Uterus (tissue), 4 donors: ENCODE data around the gene LIF. TPM values are rescaled to one million over a fixed set of nuclear protein-coding genes. Genes with fewer than 3 reads are reported as not detected.

Source experiments
- DNase-seq, 2 donors: peaks; one replicate each; pipeline ENCODE4 v3.0.0-alpha.2; 2019 to 2020
- H3K27ac ChIP-seq, 2 donors: fragments of 200-600 bp; sonication (generic); 1 replicate in 1 of 2; 2 replicates in 1 of 2; pipeline ENCODE4 v1.5.1; 2016 to 2018
- H3K27me3 ChIP-seq, 2 donors: fragments of 200-600 bp; sonication (generic); one replicate each; pipeline ENCODE4 v1.5.1; 2018 to 2019; ENCODE audit warnings: control low read depth in 1 of 2
- H3K36me3 ChIP-seq, 2 donors: fragments of 200-600 bp; sonication (generic); one replicate each; pipeline ENCODE4 v1.5.1; 2019; ENCODE audit warnings: control low read depth in 1 of 2
- H3K4me1 ChIP-seq, 2 donors: fragments of 200-600 bp; sonication (generic); one replicate each; pipeline ENCODE4 v1.5.1; 2018 to 2019; ENCODE audit warnings: control low read depth in 1 of 2
- H3K4me3 ChIP-seq, 2 donors: fragments of 200-600 bp; sonication (generic); 1 replicate in 1 of 2; 2 replicates in 1 of 2; pipeline ENCODE4 v1.5.1; 2018 to 2019; ENCODE audit warnings: mild to moderate bottlenecking in 1 of 2
- H3K9me3 ChIP-seq, 2 donors: fragments of 200-600 bp; sonication (generic); one replicate each; pipeline ENCODE4 v1.5.1; 2019; ENCODE audit warnings: control low read depth in 1 of 2
- POLR2A ChIP-seq, 2 donors: fragments of 450-650 bp; IDR thresholded peaks; one replicate each; pipeline ENCODE4 v1.6.1; 2016; ENCODE audit warnings: antibody characterized with exemption in 2 of 2, mild to moderate bottlenecking in 1 of 2, moderate library complexity in 1 of 2
- intact Hi-C: fragments of 100-400 bp; cut with DNase I; formaldehyde crosslinking; loops from one replicate; pipeline ENCODE4 v1.15.1; 2023; ENCODE audit warnings: low total_unique reads
- total RNA-seq, 4 donors: library from RNA; depleted of rRNA in 3 of 4; stranded (reverse); fragments of >200 nt in 3 of 4; gene quantifications; one replicate each; pipeline versions ENCODE4 v1.1.0 to v1.2.4, GENCODE V29; 2014 to 2023
- TF ChIP-seq, protein P1 (sequence below), 4 experiments: fragments of 200-600 bp in 2 of 4; fragments of 450-650 bp in 2 of 4; sonication (generic) in 2 of 4; IDR thresholded peaks; one replicate each; pipeline ENCODE4 v1.5.1; 2016 to 2019; ENCODE audit warnings: antibody characterized with exemption in 4 of 4, mild to moderate bottlenecking in 2 of 4, moderate library complexity in 1 of 4
- donor health status: DM: yes; HTN: yes; CAD: no.

Gene LIF
- total RNA-seq, 4 donors from 2014 or later, result under 0.01 to 3.0 (median 1.5) TPM; not detected in 1

GRCh38 chr22:30233582-30233981 lies 13.0 kb downstream of the LIF start:
- no peaks in the 10 kb centered on the region for H3K27me3 ChIP-seq
- no peak overlapping the region for H3K27ac ChIP-seq
- no peaks in the 10 kb centered on the region for H3K36me3 ChIP-seq
- no peaks in the 10 kb centered on the region for H3K9me3 ChIP-seq
- TF ChIP-seq, protein P1, sequence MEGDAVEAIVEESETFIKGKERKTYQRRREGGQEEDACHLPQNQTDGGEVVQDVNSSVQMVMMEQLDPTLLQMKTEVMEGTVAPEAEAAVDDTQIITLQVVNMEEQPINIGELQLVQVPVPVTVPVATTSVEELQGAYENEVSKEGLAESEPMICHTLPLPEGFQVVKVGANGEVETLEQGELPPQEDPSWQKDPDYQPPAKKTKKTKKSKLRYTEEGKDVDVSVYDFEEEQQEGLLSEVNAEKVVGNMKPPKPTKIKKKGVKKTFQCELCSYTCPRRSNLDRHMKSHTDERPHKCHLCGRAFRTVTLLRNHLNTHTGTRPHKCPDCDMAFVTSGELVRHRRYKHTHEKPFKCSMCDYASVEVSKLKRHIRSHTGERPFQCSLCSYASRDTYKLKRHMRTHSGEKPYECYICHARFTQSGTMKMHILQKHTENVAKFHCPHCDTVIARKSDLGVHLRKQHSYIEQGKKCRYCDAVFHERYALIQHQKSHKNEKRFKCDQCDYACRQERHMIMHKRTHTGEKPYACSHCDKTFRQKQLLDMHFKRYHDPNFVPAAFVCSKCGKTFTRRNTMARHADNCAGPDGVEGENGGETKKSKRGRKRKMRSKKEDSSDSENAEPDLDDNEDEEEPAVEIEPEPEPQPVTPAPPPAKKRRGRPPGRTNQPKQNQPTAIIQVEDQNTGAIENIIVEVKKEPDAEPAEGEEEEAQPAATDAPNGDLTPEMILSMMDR (IDR thresholded peaks at IDR 0.05), result no peak
- no peak for TF ChIP-seq POLR2A (IDR thresholded peaks at IDR 0.05)
- H3K4me3 ChIP-seq, result no peak overlapping the region
- H3K4me1 ChIP-seq, result no peaks in the 10 kb centered on the region
- no peak for DNase-seq
- intact Hi-C loops, result no loop called here

- intact Hi-C loops, result no loop called here
- no peaks in the 10 kb centered on the region for H3K36me3 ChIP-seq
- no peak overlapping the region for H3K4me3 ChIP-seq
- TF ChIP-seq, protein P1 (IDR thresholded peaks at IDR 0.05), result no peak
- no peak for TF ChIP-seq POLR2A (IDR thresholded peaks at IDR 0.05)
- DNase-seq, result no peak
- H3K27ac ChIP-seq, result no peak overlapping the region
- no peaks in the 10 kb centered on the region for H3K4me1 ChIP-seq
- no peaks in the 10 kb centered on the region for H3K9me3 ChIP-seq
- H3K27me3 ChIP-seq, result no peaks in the 10 kb centered on the region
These were observed 13.8 kb downstream of the LIF start for GRCh38 chr22:30232716-30233218.

DNA sequence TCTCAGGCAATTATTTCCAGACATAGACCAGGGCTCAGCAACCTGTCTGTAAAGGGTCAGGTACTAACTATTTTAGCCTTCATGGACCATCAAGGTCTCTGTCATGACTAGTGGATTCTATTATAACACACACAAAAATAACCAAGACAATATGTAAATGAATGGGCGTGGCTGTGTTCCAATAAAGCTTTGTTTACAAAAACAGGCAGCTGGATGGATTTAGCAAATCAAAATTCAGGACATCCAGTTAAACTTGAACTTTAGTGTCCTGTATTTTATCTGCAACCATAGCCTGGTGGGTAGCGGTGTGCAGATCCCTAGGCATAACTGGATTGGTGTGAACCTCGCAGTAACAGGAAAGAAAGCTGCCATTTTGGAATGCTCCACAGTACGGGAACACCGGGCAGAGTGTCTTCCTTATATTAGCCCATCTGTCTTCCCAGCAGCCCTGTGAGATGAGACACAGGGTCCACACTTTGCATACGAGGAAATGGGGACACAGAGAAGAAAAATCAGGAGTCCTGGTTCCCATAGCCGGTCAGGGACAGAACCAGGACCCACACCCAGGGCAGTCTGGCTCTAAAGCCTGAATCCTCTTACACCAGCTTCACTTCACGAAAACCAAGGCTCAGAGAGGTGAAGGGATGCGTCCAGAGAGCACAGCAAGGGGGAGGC lies 15.6 kb downstream of the LIF start:
- Histone ChIP-seq H3K36me3 (no peaks in the 10 kb centered on the region), H3K4me1 (no peaks in the 10 kb centered on the region), H3K27ac (no peak overlapping the region), H3K9me3 (no peaks in the 10 kb centered on the region), H3K4me3 (no peak overlapping the region), H3K27me3 (no peaks in the 10 kb centered on the region)
- TF ChIP-seq, protein P1 (IDR thresholded peaks at IDR 0.05), result no peak
- no peak for TF ChIP-seq POLR2A (IDR thresholded peaks at IDR 0.05)
- DNase-seq, result no peak
- intact Hi-C loops, result no loop called here

GRCh38 chr22:30230330-30230729 lies 16.2 kb downstream of the LIF start:
- TF ChIP-seq, protein P1 (IDR thresholded peaks at IDR 0.05), result no peak
- no peak for TF ChIP-seq POLR2A (IDR thresholded peaks at IDR 0.05)
- intact Hi-C loops, result no loop called here

GRCh38 chr22:30228509-30229359 lies 17.8 kb downstream of the LIF start:
- Histone ChIP-seq H3K4me3 (no peak overlapping the region), H3K36me3 (no peaks in the 10 kb centered on the region), H3K27ac (no peak overlapping the region), H3K27me3 (no peaks in the 10 kb centered on the region), H3K9me3 (no peaks in the 10 kb centered on the region), H3K4me1 (no peaks in the 10 kb centered on the region)
- TF ChIP-seq, protein P1 (IDR thresholded peaks at IDR 0.05), result no peak
- TF ChIP-seq POLR2A (IDR thresholded peaks at IDR 0.05), result no peak
- intact Hi-C loops, result no loop called here
- DNase-seq, result no peak

More at GRCh38 chr22:30230330-30230729, 16.2 kb downstream of the LIF start:
- Histone ChIP-seq H3K4me3 (no peak overlapping the region), H3K9me3 (no peaks in the 10 kb centered on the region), H3K36me3 (no peaks in the 10 kb centered on the region), H3K27ac (no peak overlapping the region), H3K27me3 (no peaks in the 10 kb centered on the region), H3K4me1 (no peaks in the 10 kb centered on the region)
- no peak for DNase-seq
